Measurements from ENCODE around the gene FFAR3. TPM values are rescaled to one million over a fixed set of nuclear protein-coding genes. Genes with fewer than 3 reads are reported as not detected.

Gene FFAR3
- total and polyA plus RNA-seq, 2 of the 13 experiments (the other 11 are each of a cell fraction or from before 2014, with no cell fraction given) = not detected

DNA sequence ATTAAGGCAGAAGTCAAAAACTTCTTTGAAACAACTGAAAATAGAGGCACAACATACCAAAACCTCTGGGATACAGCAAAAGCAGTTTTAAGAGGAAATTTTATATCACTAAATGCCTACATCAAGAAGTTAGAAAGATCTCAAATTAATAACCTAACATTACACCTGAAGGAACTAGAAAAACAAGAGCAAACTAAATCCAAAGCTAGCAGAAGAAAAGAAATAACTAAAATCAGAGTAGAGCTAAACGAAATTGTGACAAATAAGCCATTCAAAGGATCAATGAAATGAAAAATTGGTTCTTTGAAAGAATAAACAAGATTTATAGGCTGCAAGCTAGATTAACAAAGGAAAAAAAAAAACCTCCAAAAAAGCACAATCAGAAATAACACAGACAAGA lies 10.1 kb downstream of the FFAR3 start (continued):
- TF ChIP-seq ZNF775 (CRISPR knock-in tag; IDR thresholded peaks at IDR 0.05; ENCODE audit: borderline replicate concordance) = no peak

DNA sequence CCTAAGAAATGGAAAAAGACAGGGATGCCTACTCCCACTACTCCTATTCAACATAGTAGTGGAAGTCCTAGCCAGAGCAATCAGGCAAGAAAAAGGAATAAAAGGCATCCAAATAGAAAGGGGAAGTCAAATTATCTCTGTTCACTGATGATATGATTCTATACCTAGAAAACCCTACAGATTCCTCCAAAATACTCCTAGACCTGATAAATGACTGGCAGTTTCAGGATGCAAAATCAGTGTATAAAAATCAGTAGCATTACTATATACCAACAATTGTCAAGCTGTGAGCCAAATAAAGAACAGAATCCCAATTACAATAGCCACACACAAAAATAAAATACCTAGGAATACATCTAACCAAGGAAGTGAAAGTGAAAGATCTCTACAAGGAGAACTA lies 11.3 kb downstream of the FFAR3 start:
- no peak for TF ChIP-seq ARNT (IDR thresholded peaks at IDR 0.05)
- TF ChIP-seq ELF3 (CRISPR knock-in tag; IDR thresholded peaks at IDR 0.05) = no peak
- TF ChIP-seq, protein P1, sequence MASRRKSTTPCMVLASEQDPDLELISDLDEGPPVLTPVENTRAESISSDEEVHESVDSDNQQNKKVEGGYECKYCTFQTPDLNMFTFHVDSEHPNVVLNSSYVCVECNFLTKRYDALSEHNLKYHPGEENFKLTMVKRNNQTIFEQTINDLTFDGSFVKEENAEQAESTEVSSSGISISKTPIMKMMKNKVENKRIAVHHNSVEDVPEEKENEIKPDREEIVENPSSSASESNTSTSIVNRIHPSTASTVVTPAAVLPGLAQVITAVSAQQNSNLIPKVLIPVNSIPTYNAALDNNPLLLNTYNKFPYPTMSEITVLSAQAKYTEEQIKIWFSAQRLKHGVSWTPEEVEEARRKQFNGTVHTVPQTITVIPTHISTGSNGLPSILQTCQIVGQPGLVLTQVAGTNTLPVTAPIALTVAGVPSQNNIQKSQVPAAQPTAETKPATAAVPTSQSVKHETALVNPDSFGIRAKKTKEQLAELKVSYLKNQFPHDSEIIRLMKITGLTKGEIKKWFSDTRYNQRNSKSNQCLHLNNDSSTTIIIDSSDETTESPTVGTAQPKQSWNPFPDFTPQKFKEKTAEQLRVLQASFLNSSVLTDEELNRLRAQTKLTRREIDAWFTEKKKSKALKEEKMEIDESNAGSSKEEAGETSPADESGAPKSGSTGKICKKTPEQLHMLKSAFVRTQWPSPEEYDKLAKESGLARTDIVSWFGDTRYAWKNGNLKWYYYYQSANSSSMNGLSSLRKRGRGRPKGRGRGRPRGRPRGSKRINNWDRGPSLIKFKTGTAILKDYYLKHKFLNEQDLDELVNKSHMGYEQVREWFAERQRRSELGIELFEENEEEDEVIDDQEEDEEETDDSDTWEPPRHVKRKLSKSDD (CRISPR knock-in tag; IDR thresholded peaks at IDR 0.05; ENCODE audit: low read depth) = no peak
- TF ChIP-seq, protein P2, sequence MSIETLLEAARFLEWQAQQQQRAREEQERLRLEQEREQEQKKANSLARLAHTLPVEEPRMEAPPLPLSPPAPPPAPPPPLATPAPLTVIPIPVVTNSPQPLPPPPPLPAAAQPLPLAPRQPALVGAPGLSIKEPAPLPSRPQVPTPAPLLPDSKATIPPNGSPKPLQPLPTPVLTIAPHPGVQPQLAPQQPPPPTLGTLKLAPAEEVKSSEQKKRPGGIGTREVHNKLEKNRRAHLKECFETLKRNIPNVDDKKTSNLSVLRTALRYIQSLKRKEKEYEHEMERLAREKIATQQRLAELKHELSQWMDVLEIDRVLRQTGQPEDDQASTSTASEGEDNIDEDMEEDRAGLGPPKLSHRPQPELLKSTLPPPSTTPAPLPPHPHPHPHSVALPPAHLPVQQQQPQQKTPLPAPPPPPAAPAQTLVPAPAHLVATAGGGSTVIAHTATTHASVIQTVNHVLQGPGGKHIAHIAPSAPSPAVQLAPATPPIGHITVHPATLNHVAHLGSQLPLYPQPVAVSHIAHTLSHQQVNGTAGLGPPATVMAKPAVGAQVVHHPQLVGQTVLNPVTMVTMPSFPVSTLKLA (IDR thresholded peaks at IDR 0.05) = no peak
- TF ChIP-seq LCORL (IDR thresholded peaks at IDR 0.05) = no peak
- no peak for TF ChIP-seq LCORL (CRISPR knock-in tag; IDR thresholded peaks at IDR 0.05)
- TF ChIP-seq ARID2 (CRISPR knock-in tag; IDR thresholded peaks at IDR 0.05; ENCODE audit: borderline replicate concordance) = no peak
- TF ChIP-seq, protein P3, sequence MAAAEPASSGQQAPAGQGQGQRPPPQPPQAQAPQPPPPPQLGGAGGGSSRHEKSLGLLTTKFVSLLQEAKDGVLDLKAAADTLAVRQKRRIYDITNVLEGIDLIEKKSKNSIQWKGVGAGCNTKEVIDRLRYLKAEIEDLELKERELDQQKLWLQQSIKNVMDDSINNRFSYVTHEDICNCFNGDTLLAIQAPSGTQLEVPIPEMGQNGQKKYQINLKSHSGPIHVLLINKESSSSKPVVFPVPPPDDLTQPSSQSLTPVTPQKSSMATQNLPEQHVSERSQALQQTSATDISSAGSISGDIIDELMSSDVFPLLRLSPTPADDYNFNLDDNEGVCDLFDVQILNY (CRISPR knock-in tag; conservative IDR thresholded peaks at IDR 0.05) = no peak
- no peak for TF ChIP-seq SAFB2 (CRISPR knock-in tag; IDR thresholded peaks at IDR 0.05; ENCODE audit: borderline replicate concordance, low read depth)
- no peak for TF ChIP-seq HDAC1 (CRISPR knock-in tag; IDR thresholded peaks at IDR 0.05)
- no peak for TF ChIP-seq ERF (CRISPR knock-in tag; IDR thresholded peaks at IDR 0.05)
- TF ChIP-seq POLR2AphosphoS5 (IDR thresholded peaks at IDR 0.05; ENCODE audit: low read depth, low read length) = no peak
- no peak for TF ChIP-seq ZNF562 (CRISPR knock-in tag; IDR thresholded peaks at IDR 0.05; ENCODE audit: borderline replicate concordance)
- TF ChIP-seq TBX3 (IDR thresholded peaks at IDR 0.05; ENCODE audit: borderline replicate concordance) = no peak
- no peak for TF ChIP-seq ZNF282 (IDR thresholded peaks at IDR 0.05; ENCODE audit: partially characterized antibody)
- TF ChIP-seq ZMYM2 (CRISPR knock-in tag; IDR thresholded peaks at IDR 0.05) = no peak
- no peak overlapping the region for H3K9ac ChIP-seq (ENCODE audit: insufficient read depth, low read depth, low read length)
- H2AFZ ChIP-seq (ENCODE audit: low read length) = no peak overlapping the region
- no peaks in the 10 kb centered on the region for H4K20me1 ChIP-seq (ENCODE audit: insufficient read depth, low read length)
- H3K27ac ChIP-seq (ENCODE audit: extremely low read length, insufficient read depth, low read length) = no peak overlapping the region
- DNase-seq (ENCODE audit: low spot score) (no peak), ATAC-seq (no peak), FAIRE-seq (no peak)
- ChIA-PET CTCF (ENCODE audit: low intra/inter-chr PET ratio, low total read pairs) (no interaction called here), POLR2A (no interaction called here)
- BruUV-seq (replicated peaks) = no TSS peak
- H3K4me1 ChIP-seq (ENCODE audit: insufficient read depth, low read length) = peaks cover under 1% of the 10 kb centered on the region; the same call in 1 of the 2 replicates
- no peaks in the 10 kb centered on the region for H3K9me3 ChIP-seq (ENCODE audit: low read length)
- H3K4me3 ChIP-seq (replicated peaks in 1 of 3; ENCODE audit: insufficient read depth in 1 of 3, low read depth in 2 of 3, low read length in 3 of 3) = no peak overlapping the region
- no peaks in the 10 kb centered on the region for H3K79me2 ChIP-seq (ENCODE audit: insufficient read depth, low read length)
- in situ Hi-C loops (cut with HindIII; ENCODE audit: extremely low pct_ligation_motif_present, low pct_unique_long_range_greater_than_20kb) (no loop called here), intact Hi-C loops (cut with micrococcal nuclease; ENCODE audit: unreplicated experiment) (no loop called here)
- H3K27me3 ChIP-seq (ENCODE audit: control insufficient read depth in 1 of 2, insufficient read depth in 2 of 2, low read length in 2 of 2) = peaks cover 0 to 8% of the 10 kb centered on the region in 2 experiments; a peak in 1 of 5 replicates
- no peaks in the 10 kb centered on the region for H3K36me3 ChIP-seq (replicated peaks in 1 of 2; ENCODE audit: control insufficient read depth in 1 of 2, insufficient read depth in 2 of 2, low read length in 2 of 2)
- no peak overlapping the region for H3K4me2 ChIP-seq (ENCODE audit: low read depth, low read length)
